SH-SY5Y (cell line): ENCODE measurements around the gene IMMP2L.

ENCODE experiments used
- GATA2 ChIP-seq: IDR thresholded peaks from 2 replicates; pipeline ENCODE4 v1.6.1; 2011; ENCODE audit warnings: mild to moderate bottlenecking, low read depth, low read length
- GATA3 ChIP-seq: IDR thresholded peaks from 2 replicates; pipeline ENCODE4 v1.6.1; 2011; ENCODE audit warnings: low read depth, mild to moderate bottlenecking, low read length, moderate library complexity

The IMMP2L gene

DNA sequence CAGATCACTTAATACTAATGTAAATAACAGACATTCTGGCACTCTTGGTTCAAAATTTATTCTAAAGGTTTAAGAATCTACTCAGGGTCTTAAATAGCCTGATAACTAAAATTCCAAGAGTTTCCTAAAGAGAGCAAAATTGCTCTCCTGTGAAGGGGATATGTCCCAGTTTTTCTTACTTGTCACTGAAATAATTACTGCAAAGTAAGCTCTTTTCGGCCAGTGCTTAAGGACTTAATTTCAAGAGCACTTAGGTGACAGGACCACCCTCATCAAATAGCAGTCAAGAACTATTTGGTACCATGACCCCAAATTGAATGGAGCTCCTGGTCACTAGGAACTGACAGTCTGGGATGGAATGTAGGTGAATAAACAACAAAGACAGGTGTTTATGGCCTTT lies 1.8 kb upstream of the IMMP2L start:
- TF ChIP-seq GATA2 = no peak
- no peak for TF ChIP-seq GATA3

DNA sequence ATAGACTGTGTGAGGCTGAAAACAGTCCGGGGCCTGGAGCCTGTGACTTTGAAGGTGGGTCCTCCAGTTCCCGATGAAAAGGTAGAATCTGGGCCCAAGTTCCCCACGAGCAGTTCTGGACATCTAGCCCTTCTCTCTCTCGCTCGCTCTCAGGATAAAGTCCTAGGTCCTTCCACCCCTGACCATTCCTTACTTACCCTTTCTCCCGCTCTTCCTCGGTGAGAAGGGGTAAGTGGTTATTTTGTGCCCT lies 713 bp downstream of the IMMP2L start:
- no peak for TF ChIP-seq GATA3

DNA sequence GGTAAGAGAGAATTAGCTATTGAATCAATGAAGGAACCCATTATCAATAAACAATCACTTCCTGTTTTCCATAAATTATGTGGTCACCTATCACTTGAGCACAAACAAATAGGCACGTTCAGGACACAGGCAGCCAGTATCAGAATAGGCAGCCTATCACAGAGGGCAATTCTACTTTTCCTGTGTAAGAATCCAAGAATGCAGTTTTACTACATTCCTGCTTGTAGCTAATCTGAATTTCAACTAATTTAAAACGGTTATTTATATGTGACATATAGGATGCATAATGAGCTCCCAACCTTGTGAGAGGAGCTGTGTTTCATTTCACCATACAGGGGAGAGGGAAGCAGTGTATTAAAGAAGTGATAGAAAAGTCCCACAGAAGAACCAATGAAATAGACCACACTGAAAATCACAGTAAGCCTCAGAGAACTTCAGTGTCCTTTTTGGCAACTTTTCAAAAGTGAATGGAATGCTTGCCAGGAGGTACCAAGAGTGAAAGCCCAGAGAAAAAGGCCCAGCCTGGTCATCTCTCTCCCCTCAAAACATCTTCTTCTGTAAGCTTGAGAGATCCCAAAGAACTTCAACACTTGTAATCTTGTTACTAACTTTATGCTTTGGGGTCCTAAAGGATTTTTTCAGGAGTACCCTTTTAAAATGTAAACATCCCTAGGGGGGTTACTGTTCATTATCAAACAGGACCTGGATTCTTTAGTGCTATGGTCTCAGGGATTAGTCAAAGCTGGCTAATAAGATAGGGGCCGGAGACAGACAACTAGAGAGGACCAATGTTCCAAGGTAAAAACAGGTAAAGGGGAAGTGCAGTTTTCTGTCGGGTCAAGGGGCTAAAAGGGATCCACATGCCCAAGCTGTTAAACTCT lies 1.3 kb downstream of the IMMP2L start:
- TF ChIP-seq GATA3 (no peak), GATA2 (no peak)

DNA sequence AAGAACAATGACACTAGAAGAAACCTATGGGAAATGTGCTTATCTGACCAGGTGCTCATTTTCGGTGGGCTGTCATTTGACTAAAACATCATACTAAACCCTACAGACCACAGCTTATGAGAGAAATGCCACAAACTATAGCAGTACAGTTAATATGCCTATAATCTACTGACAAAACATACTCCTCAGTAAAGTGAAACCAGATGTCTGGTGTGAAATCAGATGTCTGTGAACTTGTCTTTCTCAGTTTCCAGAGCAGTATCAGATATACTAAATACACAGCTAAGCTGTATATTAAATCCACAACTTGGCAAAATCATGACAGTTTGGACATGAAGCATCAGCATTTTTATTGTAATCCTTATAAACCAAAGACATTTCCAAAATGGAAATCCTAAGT lies 3.3 kb downstream of the IMMP2L start:
- peak; percentile 14; the same call in 1 of the 2 replicates for TF ChIP-seq GATA3
- no peak for TF ChIP-seq GATA2

DNA sequence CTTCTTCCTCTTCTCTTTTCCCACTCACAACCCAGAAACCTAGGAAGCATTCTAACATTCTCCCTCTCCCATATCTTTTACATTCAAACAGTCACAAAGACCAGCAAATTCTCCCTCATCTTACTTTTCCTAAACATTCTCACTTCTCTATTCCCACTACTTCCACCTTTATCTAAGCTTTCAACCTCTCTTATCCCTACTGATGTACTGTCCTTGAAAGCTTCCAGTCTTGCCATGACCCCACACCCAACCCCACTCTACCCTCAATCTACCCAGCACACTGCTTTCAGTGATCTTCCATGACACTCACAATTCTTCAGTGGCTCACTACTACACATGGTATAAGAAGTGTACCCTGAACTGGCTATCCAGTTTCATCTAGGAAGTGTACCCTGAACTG lies 5.3 kb downstream of the IMMP2L start:
- TF ChIP-seq GATA2 = no peak
- no peak for TF ChIP-seq GATA3

DNA sequence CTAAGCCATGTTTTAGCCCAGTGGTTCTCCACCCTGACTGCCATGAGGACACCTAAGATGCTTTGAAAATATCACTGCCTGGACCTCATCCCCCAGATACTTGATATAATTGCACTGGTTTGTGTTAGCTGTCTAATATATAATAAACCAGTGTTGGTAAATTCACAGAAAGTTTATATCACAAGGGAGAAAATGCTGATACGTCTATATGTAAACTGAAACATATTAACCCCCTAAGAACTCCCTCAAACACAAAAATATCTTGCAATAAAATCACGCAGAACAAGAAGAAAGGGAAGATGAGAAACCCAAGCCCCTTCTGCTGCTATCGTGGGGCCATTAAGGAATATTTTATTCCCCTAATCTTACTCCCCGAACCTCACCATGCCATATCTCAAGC lies 8.2 kb downstream of the IMMP2L start:
- TF ChIP-seq GATA3 (no peak), GATA2 (no peak)

DNA sequence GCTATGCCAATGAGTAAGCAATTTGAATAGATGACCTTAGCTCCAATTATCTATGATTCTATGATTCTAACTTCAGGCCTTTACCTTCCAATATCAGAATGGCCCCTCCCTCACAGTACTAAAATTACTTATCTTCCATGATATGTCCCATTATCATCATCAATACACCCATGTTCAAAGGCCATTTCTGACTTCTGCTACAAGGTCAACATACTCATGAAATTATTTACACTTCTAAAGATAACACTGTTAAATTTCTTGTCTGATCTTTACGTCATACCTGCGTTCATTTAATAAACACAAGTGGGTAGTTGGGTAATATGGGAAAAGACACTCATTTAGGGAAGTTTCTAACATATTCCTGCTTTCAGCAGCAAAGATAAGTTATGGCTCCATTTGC lies 21.2 kb downstream of the IMMP2L start:
- no peak for TF ChIP-seq GATA3
- TF ChIP-seq GATA2 = no peak

DNA sequence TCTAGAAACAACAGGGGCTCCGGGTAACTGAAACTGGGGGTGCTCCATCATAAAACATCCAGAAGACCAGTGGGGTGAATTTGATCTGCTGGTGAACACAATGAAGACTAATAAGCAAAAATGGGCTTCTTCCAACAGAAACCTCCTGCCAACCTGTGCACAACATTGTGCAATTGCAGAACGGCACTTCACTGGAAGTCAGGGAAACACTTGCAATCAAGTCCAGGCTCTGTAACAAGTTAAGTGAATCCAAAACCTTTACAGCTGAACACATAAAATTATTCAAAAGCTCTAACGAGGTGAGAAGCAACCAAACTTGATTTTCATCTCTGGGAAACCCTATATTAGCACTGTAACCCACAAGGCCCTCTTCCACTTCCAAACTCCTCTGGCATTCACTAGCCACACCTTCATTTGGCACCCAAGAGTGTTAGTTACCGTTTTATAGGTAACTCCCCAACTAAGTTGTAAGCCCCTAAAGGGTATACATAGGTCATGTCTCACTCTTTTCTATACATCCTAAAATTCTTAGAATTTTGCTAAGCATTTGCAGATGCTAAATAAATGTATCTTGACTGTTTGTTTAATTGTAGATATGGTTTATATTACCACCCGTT lies 22.0 kb downstream of the IMMP2L start:
- TF ChIP-seq GATA3 (no peak), GATA2 (no peak)

DNA sequence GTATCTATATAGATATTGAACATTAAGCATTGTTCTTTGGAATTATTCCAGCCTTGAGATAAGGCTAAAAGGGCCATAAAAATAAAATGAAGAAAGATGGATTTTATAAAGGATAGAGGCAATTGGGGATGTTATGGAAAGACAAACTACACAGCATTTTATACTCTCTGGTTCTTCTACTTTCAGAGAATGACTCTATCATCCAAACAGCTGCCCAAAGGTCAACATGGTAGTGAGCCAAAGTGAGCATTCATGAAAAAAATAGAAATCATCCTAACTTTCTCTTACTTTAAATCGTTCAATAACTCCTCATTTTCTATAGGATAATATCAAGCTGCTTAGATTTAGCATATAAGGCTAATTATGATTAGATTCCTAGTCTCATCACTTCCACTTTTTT lies 25.2 kb downstream of the IMMP2L start:
- TF ChIP-seq GATA2 (no peak), GATA3 (no peak)

DNA sequence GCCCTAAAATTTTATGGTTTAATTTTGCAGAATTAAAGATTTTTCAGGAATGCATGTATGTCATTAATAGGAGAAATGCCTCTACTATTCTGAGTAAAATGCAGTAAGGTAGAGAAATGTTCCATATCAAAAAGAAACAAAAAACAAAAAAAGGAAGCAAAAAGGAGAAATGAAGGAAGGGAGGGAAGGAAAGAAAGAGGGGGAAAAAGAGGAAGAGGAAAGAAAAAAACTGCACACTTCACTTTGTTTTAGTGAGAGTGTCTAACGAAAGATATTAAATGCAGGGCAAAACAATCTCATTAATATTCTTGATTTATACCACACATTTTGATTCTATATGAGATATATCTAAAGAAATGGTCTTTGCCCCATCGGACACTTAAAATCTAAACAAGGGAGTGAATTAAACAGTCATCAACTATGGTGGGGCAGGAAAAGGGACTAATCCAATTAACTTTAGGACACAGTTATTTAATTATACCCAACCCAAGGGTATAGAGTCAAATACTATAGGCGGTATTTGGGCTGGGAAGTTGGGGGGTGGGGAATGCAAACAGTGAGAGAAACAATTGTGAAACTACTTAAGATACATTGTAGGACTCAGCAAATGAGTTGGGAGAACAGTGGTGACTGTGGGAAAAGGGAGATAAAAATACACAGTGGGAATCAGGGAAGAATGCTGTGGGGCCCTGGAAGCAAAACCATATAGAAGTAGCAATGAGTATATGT lies 27.0 kb downstream of the IMMP2L start:
- TF ChIP-seq GATA2 (no peak), GATA3 (no peak)

DNA sequence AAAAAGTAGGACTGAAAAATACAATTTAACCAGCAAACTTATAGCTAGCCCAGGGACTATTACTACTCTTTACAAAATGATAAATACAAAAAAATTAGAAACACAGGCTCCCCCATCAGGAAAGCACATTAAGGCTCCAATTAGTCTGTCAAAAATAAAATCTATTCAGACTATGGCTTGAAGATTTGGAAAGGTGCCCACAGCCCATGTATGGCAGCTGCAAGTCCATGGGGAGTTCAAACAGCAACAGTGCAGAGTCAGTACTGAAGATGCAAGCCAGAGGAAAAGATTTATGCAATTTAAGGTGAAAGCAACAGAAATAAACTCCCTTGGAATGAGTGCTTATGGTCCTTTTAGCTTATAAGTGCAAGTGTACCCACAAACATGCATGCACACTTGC lies 29.7 kb downstream of the IMMP2L start:
- TF ChIP-seq GATA3 = no peak
- TF ChIP-seq GATA2 = no peak

DNA sequence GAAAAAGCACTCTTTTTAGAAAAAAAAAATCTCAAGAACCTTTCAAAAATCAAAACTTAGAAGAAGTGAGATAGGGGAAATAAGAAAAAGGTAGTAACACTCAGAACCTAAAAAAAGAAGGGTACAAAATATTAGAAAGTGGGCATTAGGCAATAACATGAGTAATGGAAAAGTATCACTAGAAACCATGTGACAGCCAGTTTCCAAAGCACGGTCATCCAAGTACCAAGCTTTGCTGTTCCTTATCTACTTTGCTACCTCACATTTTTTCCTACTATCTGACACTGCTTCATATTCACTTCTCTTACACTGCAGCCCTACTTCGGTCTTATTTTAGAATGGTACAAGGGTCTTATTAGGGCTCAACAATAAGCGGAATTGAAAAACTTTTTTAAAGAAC lies 30.3 kb downstream of the IMMP2L start:
- TF ChIP-seq GATA2 (no peak), GATA3 (no peak)

DNA sequence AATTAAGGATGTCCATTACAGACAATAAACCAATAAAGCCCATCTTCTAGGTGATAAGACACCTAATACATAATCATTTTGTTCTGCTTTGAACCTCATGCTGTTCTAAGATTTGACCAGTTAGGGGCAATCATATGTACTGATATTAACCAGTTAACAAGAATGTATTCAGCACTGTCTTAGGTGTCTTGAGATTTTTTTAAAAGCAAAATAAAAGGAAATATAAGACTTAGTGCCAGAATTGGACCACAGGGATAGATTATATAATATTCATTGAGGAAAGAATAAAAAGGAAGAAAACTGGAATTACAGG lies 32.0 kb downstream of the IMMP2L start:
- TF ChIP-seq GATA3 (no peak), GATA2 (no peak)

DNA sequence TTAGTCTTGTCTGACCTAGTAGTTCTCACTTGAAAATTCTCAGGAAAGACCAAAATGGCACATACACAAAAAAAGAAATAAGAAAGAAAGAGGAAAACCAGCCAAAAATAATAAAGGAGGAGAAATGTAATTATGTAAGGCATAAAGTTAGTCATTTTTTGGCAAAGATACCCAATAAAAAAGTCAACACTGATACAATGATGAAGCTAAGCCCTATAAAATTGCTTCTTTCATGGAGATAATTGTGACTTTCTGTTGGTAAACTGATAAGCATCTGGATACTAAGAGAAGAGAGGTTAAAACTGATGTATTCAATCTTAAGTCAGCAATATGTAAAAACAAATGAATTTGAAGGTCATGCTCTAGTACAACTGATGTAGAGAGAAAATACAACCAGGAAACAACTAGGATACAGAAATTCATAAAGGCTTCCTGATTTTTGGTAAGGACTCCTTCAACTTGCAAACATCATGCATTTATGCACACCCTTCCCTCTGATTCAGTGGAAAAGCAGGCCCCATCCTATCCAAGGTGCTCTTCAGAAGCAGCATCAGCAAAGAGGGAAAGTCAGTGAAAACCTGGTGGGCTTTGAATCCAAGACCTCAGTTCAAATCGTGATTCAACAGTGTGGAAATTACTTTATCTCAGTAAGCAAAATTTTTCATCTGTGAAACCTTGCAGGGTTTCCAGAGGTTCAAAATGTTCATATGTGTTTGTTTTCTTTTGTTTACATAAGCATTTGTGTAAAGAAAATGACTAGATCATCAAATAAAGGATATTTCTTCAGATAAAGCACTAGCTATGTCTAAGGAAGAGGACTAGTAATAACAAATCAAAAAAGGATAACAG lies 32.6 kb downstream of the IMMP2L start:
- TF ChIP-seq GATA3 = no peak
- TF ChIP-seq GATA2 = no peak
